ENCODE measurements around the gene CALCOCO2. TPM values are rescaled to one million over a fixed set of nuclear protein-coding genes. Genes with fewer than 3 reads are reported as not detected.

The CALCOCO2 gene
- total and polyA plus RNA-seq, 2 of the 13 experiments (the other 11 are each of a cell fraction or from before 2014, with no cell fraction given), result 72.9 to 111 TPM

- TF ChIP-seq ZNF234 (CRISPR knock-in tag; conservative IDR thresholded peaks at IDR 0.05) (no peak), PITX1 (CRISPR knock-in tag; IDR thresholded peaks at IDR 0.05) (0 out of 2 replicates have a peak, but pooled peaks have one; percentile 23), ZNF407 (CRISPR knock-in tag; IDR thresholded peaks at IDR 0.05; ENCODE audit: not compliant biosample characterization) (peak; percentile 29), HES4 (CRISPR knock-in tag; IDR thresholded peaks at IDR 0.05; ENCODE audit: borderline replicate concordance) (no peak), TBL1XR1 (IDR thresholded peaks at IDR 0.05; ENCODE audit: borderline replicate concordance, low read length, partially characterized antibody) (peak; percentile 20), ZNF501 (CRISPR knock-in tag; IDR thresholded peaks at IDR 0.05) (no peak), ARNT (IDR thresholded peaks at IDR 0.05) (no peak), ZEB1 (IDR thresholded peaks at IDR 0.05; ENCODE audit: insufficient replicate concordance, low read depth) (peak; percentile 3), HHEX (CRISPR knock-in tag; IDR thresholded peaks at IDR 0.05) (no peak), ZBTB2 (CRISPR knock-in tag; IDR thresholded peaks at IDR 0.05; ENCODE audit: low read depth) (no peak), SP140L (CRISPR knock-in tag; IDR thresholded peaks at IDR 0.05; ENCODE audit: borderline replicate concordance) (no peak), ZNF292 (CRISPR knock-in tag; IDR thresholded peaks at IDR 0.05; ENCODE audit: borderline replicate concordance, low read depth) (no peak; the same call in 1 of the 2 replicates), FOXM1 (CRISPR knock-in tag; IDR thresholded peaks at IDR 0.05) (no peak), HMG20B (CRISPR knock-in tag; conservative IDR thresholded peaks at IDR 0.05) (no peak), IRF2 (CRISPR knock-in tag; IDR thresholded peaks at IDR 0.05) (0 out of 2 replicates have a peak, but pooled peaks have one; percentile 36), NFE2 (CRISPR knock-in tag; IDR thresholded peaks at IDR 0.05) (no peak), TIGD3 (CRISPR knock-in tag; IDR thresholded peaks at IDR 0.05; ENCODE audit: borderline replicate concordance) (no peak), KAT7 (CRISPR knock-in tag; IDR thresholded peaks at IDR 0.05; ENCODE audit: borderline replicate concordance) (no peak), ZNF567 (CRISPR knock-in tag; IDR thresholded peaks at IDR 0.05; ENCODE audit: borderline replicate concordance) (peak; percentile 69; the same call in 1 of the 2 replicates), ZSCAN30 (CRISPR knock-in tag; IDR thresholded peaks at IDR 0.05) (no peak), FOSL1 (CRISPR knock-in tag; IDR thresholded peaks at IDR 0.05; ENCODE audit: borderline replicate concordance) (no peak)
Observed at GRCh38 chr17:48804936-48805411, 25.9 kb upstream of the CALCOCO2 start (continued).
